C1 segment of cervical spinal cord (tissue), 14 donors: Measurements from ENCODE around the gene EHD2.
A peak's percentile ranks its signal among the peaks of the same experiment; 100 is the strongest.
"Not testable (repeated sequence)": the region's sequence is repeated elsewhere in the genome, so short reads cannot be mapped to it uniquely, and the experiment has no call there.

Experiments
- DNase-seq, 14 donors: peaks; one replicate each; lab custom pipeline; 2025; lab: John Stamatoyannopoulos, UW

EHD2 gene

DNA sequence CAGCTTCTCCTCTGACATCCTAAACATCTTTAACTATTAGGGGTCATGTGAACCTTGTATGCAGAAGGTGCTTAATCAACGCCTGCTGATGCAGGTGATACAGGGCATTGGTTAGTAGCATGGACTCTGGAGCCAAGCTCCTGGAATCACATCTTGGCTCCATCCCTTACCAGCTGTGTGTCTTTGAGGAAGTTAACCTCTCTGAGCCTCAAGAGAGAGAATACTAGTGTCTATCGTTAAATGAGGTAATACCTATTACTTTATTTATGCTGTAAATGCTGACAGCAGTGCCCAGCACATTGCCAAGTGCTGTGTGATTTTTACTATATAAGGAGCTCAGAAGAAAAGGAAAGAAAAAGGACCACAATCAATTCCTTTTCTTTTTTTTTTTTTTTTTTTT, 54.1 kb downstream of the EHD2 start:
- DNase-seq = no peak

DNA sequence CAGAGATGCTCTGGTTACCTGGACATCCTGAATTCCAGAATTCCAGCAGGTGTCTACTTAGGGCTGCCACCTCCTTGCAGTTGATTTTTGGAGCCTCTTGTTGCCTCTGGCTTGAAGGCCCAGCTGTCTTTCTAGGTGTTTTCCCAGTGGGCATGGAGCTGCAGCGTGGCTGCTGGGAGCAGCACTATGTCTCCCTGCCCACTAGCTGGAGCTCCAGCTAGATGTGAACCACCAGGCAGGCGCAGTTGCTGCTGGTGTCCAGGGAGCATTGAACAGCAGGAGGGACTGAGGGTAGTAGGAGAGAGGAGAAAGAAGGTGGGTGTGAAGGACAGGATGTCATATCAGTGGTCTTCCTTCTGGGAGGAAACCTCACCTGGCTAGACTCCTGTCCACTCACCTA, 55.4 kb downstream of the EHD2 start:
- DNase-seq = no peak

GRCh38 chr19:47769534-47769933, 56.3 kb downstream of the EHD2 start:
- no peak for DNase-seq

DNA sequence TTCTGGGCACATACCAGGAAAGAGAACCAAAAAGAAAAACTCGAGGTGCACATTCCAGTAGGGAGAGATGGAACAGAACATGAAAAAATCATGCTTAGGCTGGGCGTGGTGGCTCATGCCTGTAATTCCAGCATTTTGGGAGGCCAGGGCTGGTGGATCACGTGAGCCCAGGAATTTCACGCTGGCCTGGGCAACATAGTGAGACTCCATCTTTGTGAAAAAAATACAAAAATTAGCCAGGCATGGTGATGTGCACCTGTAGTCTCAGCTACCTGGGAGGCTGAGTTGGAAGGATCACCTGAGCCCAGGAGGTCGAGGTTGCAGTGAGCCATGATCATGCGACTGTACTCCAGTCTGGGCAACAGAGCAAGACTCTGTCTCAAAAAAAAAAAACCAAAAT, 58.1 kb downstream of the EHD2 start:
- DNase-seq = not testable (repeated sequence)

- DNase-seq = peak in 3 of 14 donors; percentile 13 to 20 (median 20)
Measured at GRCh38 chr19:47776568-47776967, 63.3 kb downstream of the EHD2 start.

GRCh38 chr19:47777245-47778048, 64.2 kb downstream of the EHD2 start:
- not testable (repeated sequence) for DNase-seq

DNA sequence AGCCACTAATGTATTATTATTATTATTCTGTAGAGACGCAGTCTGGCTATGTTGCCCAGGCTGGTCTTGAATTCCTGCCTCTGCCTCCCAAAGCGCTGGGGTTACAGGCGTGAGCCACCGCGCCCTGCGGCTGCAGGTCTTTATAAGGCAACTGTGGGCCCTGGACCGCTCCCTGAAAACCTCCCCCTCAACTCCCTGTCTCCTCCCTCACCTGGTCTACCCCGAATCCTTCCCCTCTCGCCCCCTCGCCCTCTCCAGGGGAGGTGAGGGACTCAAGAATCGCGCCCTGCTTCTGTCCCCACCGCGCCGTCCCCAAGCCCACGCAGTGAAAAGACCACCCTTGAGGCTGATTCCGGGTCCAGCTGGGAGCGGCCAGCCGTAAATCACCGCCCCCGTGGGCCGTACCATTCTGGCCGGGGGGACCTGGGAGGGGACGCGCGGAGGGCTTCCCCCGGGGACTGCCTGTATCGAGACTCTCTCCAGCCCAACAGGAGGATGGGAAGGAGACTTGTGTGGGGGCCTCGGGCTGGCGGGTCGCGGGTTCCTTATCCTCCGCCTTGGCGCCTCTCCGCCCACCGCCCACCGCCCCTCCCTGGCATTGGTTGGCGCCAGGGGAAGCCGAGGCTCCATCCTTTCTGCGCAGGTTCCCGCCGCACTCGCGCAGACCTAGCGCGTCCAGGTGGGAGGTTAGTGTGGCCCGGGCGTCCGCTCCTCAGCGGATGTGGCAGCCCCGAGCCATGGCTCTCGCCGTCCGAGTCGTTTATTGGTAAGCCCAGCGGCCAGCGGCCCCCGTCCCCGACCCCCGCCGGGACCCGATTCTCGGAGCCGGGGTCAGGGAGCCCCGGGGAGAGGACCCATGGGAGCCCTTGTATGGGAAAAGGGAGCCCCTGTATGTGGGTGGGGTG, 65.1 kb downstream of the EHD2 start, which contains the start of gene SELENOW:
TSS of gene SELENOW (plus strand) at position 655 of the 905 bp plus-strand sequence. CDS start at position 738, 83 bp downstream.
- peak; percentile 53 to 92 (median 84) for DNase-seq

- peak in 12 of 14 donors; percentile 34 to 67 (median 58) for DNase-seq
Measured at GRCh38 chr19:47778954-47779351, 65.7 kb downstream of the EHD2 start.

DNA sequence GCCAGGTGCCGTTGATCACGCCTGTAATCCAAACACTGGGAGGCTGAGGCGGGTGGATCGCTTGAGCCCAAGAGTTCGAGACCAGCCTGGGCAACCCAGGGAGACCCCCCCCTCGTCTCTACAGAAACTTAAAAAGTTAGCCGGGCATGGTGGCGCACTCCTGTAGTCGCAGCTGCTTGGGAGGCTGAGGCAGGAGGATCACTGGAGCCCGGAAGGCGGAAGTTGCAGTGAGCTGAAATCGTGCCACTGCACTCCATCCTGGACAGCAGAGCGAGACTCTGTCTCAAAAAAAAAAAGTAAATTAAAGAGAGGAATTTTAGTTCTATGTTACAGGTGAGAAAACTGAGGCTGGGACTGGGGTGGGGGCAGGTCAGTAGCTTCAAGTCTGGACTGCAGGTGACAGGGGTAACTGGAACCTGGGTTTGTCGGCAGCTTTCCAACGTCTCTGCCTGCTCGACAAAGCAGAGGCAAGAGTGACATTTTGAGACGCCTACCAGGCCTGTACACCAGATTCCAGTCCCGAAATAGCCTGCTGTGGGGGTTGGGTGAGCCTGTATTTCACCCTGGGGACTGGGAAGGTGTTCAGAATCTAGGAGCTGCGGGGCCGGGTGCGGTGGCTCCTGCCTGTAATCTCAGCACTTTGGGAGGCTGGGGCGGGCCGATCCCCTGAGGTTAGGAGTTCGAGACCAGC, 66.4 kb downstream of the EHD2 start:
- DNase-seq = peak in 7 of 14 donors; percentile 11 to 79 (median 21)

DNA sequence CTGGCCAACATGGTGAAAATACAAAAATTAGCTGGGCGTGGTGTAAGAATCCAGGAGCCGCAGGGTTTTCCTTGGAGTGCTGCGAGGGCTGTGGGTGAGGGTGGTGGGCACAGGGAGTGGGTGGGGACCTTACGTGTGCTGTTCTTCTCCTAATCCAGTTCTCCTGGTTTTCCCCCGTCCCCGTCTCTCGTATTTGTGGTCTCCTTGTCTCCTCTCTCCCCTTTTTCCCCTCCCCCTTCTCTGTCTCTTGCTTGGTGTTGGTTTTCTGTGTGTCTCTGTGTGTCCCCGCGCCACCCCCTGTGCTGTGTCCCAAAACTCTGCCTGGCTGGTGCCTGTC, 67.0 kb downstream of the EHD2 start:
- DNase-seq = peak in 1 of 14 donors; percentile 42

DNA sequence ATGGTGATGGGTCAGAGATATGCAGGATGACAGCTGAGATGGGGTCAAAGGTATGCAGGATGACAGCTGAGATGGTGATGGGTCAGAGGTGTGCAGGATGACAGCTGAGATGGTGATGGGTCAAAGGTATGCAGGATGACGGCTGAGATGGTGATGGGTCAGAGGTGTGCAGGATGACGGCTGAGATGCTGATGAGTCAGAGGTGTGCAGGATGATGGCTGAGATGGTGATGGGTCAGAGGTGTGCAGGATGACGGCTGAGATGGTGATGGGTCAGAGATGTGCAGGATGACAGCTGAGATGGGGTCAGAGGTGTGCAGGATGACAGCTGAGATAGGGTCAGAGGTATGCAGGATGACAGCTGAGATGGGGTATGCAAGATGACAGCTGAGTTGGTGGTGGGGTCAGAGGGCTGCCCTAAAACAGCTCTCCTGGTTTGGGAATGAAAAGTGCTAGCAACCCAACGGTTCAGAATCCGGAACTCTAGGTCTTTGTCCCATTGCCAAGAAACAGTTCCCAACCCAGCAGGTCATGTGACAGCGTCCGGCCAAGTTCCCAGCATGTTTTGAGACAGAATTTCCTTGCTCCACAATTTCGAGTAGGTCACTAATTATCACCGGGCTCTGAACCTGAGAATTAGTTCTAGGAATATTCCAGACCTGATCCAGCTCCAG, 68.5 kb downstream of the EHD2 start:
- DNase-seq = peak in 12 of 14 donors; percentile 20 to 69 (median 45)

DNA sequence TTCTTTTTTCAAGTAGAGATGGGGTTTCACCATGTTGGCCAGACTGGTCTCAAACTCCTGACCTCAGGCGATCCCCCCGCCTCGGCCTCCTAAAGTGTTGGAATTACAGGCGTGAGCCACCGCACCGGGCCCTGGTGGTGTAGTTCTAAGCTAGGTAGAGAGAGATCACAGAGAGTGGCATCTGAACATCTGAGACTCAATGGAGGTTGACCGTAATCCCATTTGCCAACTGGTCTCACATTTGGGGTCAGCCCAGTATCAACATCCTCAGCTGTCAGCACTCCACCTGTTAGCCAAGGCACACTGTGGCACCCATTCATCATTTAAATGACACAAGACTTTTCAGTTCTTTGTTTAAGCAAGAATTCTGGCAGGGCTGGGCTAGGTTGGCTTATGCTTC, 73.3 kb downstream of the EHD2 start:
- no peak for DNase-seq

DNA sequence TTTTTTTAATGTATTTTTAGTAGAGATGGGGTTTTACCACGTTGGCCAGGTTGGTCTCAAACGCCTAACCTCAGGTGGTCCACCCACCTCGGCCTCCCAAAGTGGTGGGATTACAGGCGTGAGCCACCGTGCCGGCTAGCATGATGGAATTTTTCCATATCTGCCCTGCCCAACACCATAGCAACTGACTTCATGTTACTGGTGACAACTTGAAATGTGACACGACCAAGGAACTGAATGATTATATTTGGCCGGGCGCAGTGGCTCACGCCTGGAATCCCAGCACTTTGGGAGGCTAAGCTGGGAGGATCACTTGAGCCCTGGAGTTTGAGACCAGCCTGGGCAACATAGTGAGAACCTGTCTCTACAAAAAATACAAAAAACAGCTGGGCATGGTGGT, 74.1 kb downstream of the EHD2 start:
- not testable (repeated sequence) for DNase-seq

DNA sequence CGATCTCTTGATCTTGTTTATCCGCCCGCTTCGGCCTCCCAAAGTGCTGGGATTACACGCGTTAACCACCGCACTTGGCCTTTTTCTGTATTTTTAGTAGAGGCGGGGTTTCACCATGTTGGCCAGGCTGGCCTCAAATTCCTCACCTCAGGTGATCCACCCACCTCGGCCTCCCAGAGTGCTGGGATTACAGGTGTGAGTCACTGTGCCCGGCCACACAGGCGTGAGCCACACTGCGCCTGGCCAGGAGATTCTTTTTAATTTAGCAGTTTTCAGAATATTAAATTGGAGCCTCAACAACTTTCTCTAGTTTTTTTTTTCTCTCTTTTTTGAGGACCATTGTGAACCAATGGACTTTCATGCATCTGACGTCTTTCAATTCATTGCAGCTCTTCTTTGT, 76.6 kb downstream of the EHD2 start:
- not testable (repeated sequence) for DNase-seq

- DNase-seq = peak in 12 of 14 donors; percentile 12 to 78 (median 40)
Measured at GRCh38 chr19:47790398-47790814, 77.2 kb downstream of the EHD2 start.

DNA sequence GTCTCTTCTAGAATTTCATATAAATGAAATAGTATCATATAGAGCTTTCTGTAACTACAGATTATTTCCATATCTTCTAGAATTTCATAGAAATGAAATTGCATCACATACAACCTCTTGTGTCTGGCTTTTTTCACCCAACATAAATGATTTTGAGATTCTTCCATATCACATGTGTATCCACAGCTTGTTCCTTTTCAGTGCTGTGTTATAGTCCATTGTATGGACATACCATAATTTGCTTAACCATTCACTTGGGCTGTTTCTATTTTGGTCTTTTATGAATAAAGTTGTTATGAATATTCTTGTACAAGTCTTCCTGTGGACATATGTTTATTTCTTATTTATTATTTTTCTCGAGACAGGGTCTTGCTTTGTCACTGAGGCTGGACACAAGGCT, 79.4 kb downstream of the EHD2 start:
- no peak for DNase-seq
